GM12891 (cell line): ENCODE results near the gene PPP1R3G.

Experiments
- POLR2A ChIP-seq: IDR thresholded peaks from 2 replicates; pipeline ENCODE4 v1.6.1; 2011; ENCODE audit warnings: low read depth, low read length, control low read depth
- POLR2AphosphoS5 ChIP-seq: IDR thresholded peaks from 2 replicates; pipeline ENCODE4 v1.6.1; 2011; ENCODE audit warnings: low read depth, low read length, control low read depth

- no peak for TF ChIP-seq POLR2A
- TF ChIP-seq POLR2AphosphoS5: no peak
Observed at GRCh38 chr6:5094327-5094726, 9.2 kb downstream of the PPP1R3G start.
